ENCODE results near the gene CSPG5.
A peak's percentile ranks its signal among the peaks of the same experiment; 100 is the strongest.

CSPG5 gene

GRCh38 chr3:47536221-47536891 is 42.3 kb downstream of the CSPG5 start:
- peak in 1 of 3 donors; percentile 16 for DNase-seq

GRCh38 chr3:47533996-47534454 is 44.6 kb downstream of the CSPG5 start:
- peak in 1 of 3 donors; percentile 14 for DNase-seq

- DNase-seq = peak in 1 of 3 donors; percentile 5
Observed at GRCh38 chr3:47533481-47533880, 45.2 kb downstream of the CSPG5 start.

- DNase-seq = no peak
Observed at GRCh38 chr3:47527952-47528725, 50.5 kb downstream of the CSPG5 start.

GRCh38 chr3:47525617-47526016 is 53.0 kb downstream of the CSPG5 start:
- DNase-seq = no peak

GRCh38 chr3:47523310-47524073 is 55.2 kb downstream of the CSPG5 start:
- peak in 1 of 3 donors; percentile 13 for DNase-seq

GRCh38 chr3:47522082-47522987 is 56.3 kb downstream of the CSPG5 start:
- peak; percentile 93 to 94 (median 93) for DNase-seq

GRCh38 chr3:47520756-47521155 is 57.9 kb downstream of the CSPG5 start:
- no peak for DNase-seq

GRCh38 chr3:47517937-47518336 is 60.7 kb downstream of the CSPG5 start:
- no peak for DNase-seq

GRCh38 chr3:47515864-47516319 is 62.8 kb downstream of the CSPG5 start:
- DNase-seq = no peak

- no peak for DNase-seq
Observed at GRCh38 chr3:47515100-47515499, 63.6 kb downstream of the CSPG5 start.

GRCh38 chr3:47513125-47513929 is 65.3 kb downstream of the CSPG5 start, which contains the start of gene ELP6:
ELP6 (minus strand) TSS chr3:47513712; CDS start chr3:47513590, 122 bp downstream.
- peak; percentile 98 for DNase-seq

GRCh38 chr3:47512416-47513124 is 66.1 kb downstream of the CSPG5 start:
- peak in 2 of 3 donors; percentile 7 to 18 for DNase-seq

Data from suppressor macrophage treated with lipopolysaccharide for 1 hour (primary cell).